Skin epidermis (tissue), 12 donors: Measurements from ENCODE around the gene JPH3.

Experiments
- H3K27ac ChIP-seq, 21 experiments: fragments of 200-600 bp; sonication (generic) in 11 of 21; one replicate each; pipeline ENCODE4 v1.5.0; 2020; ENCODE audit warnings: mild to moderate bottlenecking in 3 of 21, inconsistent platforms in 2 of 21, moderate library complexity in 2 of 21
- H3K4me3 ChIP-seq, 7 experiments: fragments of 200-600 bp; sonication (generic) in 2 of 7; one replicate each; pipeline ENCODE4 v1.5.0; 2020; ENCODE audit warnings: inconsistent platforms in 2 of 7, mild to moderate bottlenecking in 2 of 7, moderate library complexity in 1 of 7

Gene JPH3

GRCh38 chr16:87688876-87689815 is 86.8 kb downstream of the JPH3 start:
- H3K4me3 ChIP-seq, result no peak overlapping the region

GRCh38 chr16:87689956-87690465 is 87.7 kb downstream of the JPH3 start:
- no peak overlapping the region for H3K4me3 ChIP-seq
- no peak overlapping the region for H3K27ac ChIP-seq

More at GRCh38 chr16:87688876-87689815, 86.8 kb downstream of the JPH3 start:
- H3K27ac ChIP-seq, result no peak overlapping the region

GRCh38 chr16:87690911-87691685 is 88.8 kb downstream of the JPH3 start:
- no peak overlapping the region for H3K4me3 ChIP-seq
- no peak overlapping the region for H3K27ac ChIP-seq

GRCh38 chr16:87691686-87692079 is 89.4 kb downstream of the JPH3 start:
- H3K27ac ChIP-seq, result no peak overlapping the region
- H3K4me3 ChIP-seq, result no peak overlapping the region

- Histone ChIP-seq H3K4me3 (no peak overlapping the region), H3K27ac (no peak overlapping the region)
Observed at GRCh38 chr16:87692176-87692575, 89.9 kb downstream of the JPH3 start.

- H3K27ac ChIP-seq, result no peak overlapping the region
- no peak overlapping the region for H3K4me3 ChIP-seq
Observed at GRCh38 chr16:87692756-87693155, 90.4 kb downstream of the JPH3 start.

- no peak overlapping the region for H3K4me3 ChIP-seq
- no peak overlapping the region for H3K27ac ChIP-seq
Observed at GRCh38 chr16:87693827-87694226, 91.5 kb downstream of the JPH3 start.

GRCh38 chr16:87694441-87695125 is 92.3 kb downstream of the JPH3 start:
- H3K4me3 ChIP-seq, result no peak overlapping the region

GRCh38 chr16:87695534-87695933 is 93.2 kb downstream of the JPH3 start:
- Histone ChIP-seq H3K27ac (no peak overlapping the region), H3K4me3 (no peak overlapping the region)

More at GRCh38 chr16:87694441-87695125, 92.3 kb downstream of the JPH3 start:
- no peak overlapping the region for H3K27ac ChIP-seq

- no peak overlapping the region for H3K27ac ChIP-seq
- H3K4me3 ChIP-seq, result no peak overlapping the region
Observed at GRCh38 chr16:87696726-87697125, 94.4 kb downstream of the JPH3 start.

- H3K27ac ChIP-seq, result no peak overlapping the region
- H3K4me3 ChIP-seq, result no peak overlapping the region
Observed at GRCh38 chr16:87697256-87697655, 94.9 kb downstream of the JPH3 start.

GRCh38 chr16:87697792-87698191 is 95.5 kb downstream of the JPH3 start:
- Histone ChIP-seq H3K4me3 (no peak overlapping the region), H3K27ac (no peak overlapping the region)

- Histone ChIP-seq H3K27ac (peak overlapping the region in 1 of 21 experiments; percentile 22), H3K4me3 (no peak overlapping the region)
Observed at GRCh38 chr16:87698241-87698640, 95.9 kb downstream of the JPH3 start.

GRCh38 chr16:87698676-87699199 is 96.4 kb downstream of the JPH3 start:
- peak overlapping the region in 2 of 21 experiments; percentile 22 to 29 for H3K27ac ChIP-seq
- H3K4me3 ChIP-seq, result no peak overlapping the region

GRCh38 chr16:87700406-87701077 is 98.2 kb downstream of the JPH3 start:
- Histone ChIP-seq H3K27ac (no peak overlapping the region), H3K4me3 (no peak overlapping the region)

- no peak overlapping the region for H3K27ac ChIP-seq
Observed at GRCh38 chr16:87701078-87701460, 98.8 kb downstream of the JPH3 start.

GRCh38 chr16:87701505-87701921 is 99.2 kb downstream of the JPH3 start:
- Histone ChIP-seq H3K4me3 (no peak overlapping the region), H3K27ac (no peak overlapping the region)

More at GRCh38 chr16:87701078-87701460, 98.8 kb downstream of the JPH3 start:
- H3K4me3 ChIP-seq, result no peak overlapping the region

- Histone ChIP-seq H3K4me3 (no peak overlapping the region), H3K27ac (peak overlapping the region in 3 of 21 experiments; percentile 29 to 42 (median 40))
Observed at GRCh38 chr16:87702325-87702811, 100.1 kb downstream of the JPH3 start.

- Histone ChIP-seq H3K27ac (no peak overlapping the region), H3K4me3 (no peak overlapping the region)
Observed at GRCh38 chr16:87703071-87703470, 100.8 kb downstream of the JPH3 start.
